GM23248 (cell line): Measurements from ENCODE around the gene AP3S2. TPM values are rescaled to one million over a fixed set of nuclear protein-coding genes. Genes with fewer than 3 reads are reported as not detected.
A peak's percentile ranks its signal among the peaks of the same experiment; 100 is the strongest.

ENCODE experiments used
- DNase-seq: peaks from one replicate; pipeline ENCODE4 v3.0.0-alpha.2; 2015
- H2AFZ ChIP-seq: fragments of 200-600 bp; sonication (generic); 2 replicates; pipeline ENCODE4 v1.6.1; 2016; ENCODE audit warnings: antibody characterized with exemption
- H3F3A ChIP-seq: fragments of 200-600 bp; sonication (generic); 2 replicates; pipeline ENCODE4 v1.6.1; 2016; ENCODE audit warnings: mild to moderate bottlenecking, antibody characterized with exemption, mixed run types; ENCODE audit not compliant: insufficient read depth
- H3K27ac ChIP-seq: fragments of 200-600 bp; sonication (generic); 2 replicates; pipeline ENCODE4 v1.5.1; 2016; ENCODE audit warnings: mild to moderate bottlenecking
- H3K27me3 ChIP-seq: fragments of 200-600 bp; sonication (generic); replicated peaks from 2 replicates; pipeline ENCODE4 v1.6.1; 2016; ENCODE audit warnings: mild to moderate bottlenecking; ENCODE audit not compliant: insufficient read depth
- H3K36me3 ChIP-seq: fragments of 200-600 bp; sonication (generic); 2 replicates; pipeline ENCODE4 v1.6.1; 2016; ENCODE audit warnings: low read depth, mild to moderate bottlenecking
- H3K4me1 ChIP-seq: fragments of 200-600 bp; sonication (generic); 2 replicates; pipeline ENCODE4 v1.6.1; 2016; ENCODE audit warnings: mild to moderate bottlenecking; ENCODE audit not compliant: insufficient read depth
- H3K4me2 ChIP-seq: fragments of 200-600 bp; sonication (generic); one replicate; pipeline ENCODE4 v1.6.1; 2016; ENCODE audit warnings: mild to moderate bottlenecking; ENCODE audit not compliant: unreplicated experiment
- H3K4me3 ChIP-seq: fragments of 200-600 bp; sonication (generic); 2 replicates; pipeline ENCODE4 v1.5.1; 2016; ENCODE audit warnings: mild to moderate bottlenecking
- H3K79me2 ChIP-seq: fragments of 200-600 bp; sonication (generic); 2 replicates; pipeline ENCODE4 v1.6.1; 2016; ENCODE audit warnings: mild to moderate bottlenecking; ENCODE audit not compliant: insufficient read depth
- H3K9ac ChIP-seq: fragments of 200-600 bp; sonication (generic); 2 replicates; pipeline ENCODE4 v1.6.1; 2016; ENCODE audit warnings: mild to moderate bottlenecking
- H3K9me2 ChIP-seq: fragments of 200-600 bp; sonication (generic); 2 replicates; pipeline ENCODE4 v1.6.1; 2016; ENCODE audit warnings: mixed run types, mild to moderate bottlenecking, moderate library complexity; ENCODE audit not compliant: insufficient read depth
- H3K9me3 ChIP-seq: fragments of 200-600 bp; sonication (generic); one replicate; pipeline ENCODE4 v1.6.1; 2017; ENCODE audit warnings: low read depth
- H4K20me1 ChIP-seq: fragments of 200-600 bp; sonication (generic); 2 replicates; pipeline ENCODE4 v1.6.0; 2016; ENCODE audit not compliant: insufficient read depth
- EZH2 ChIP-seq: fragments of 200-600 bp; sonication (generic); IDR thresholded peaks from 2 replicates; pipeline ENCODE4 v1.6.1; 2018; ENCODE audit warnings: antibody characterized with exemption, mild to moderate bottlenecking; ENCODE audit not compliant: insufficient read depth, poor library complexity, severe bottlenecking
- EZH2phosphoT487 ChIP-seq: fragments of 200-600 bp; sonication (generic); IDR thresholded peaks from 2 replicates; pipeline ENCODE4 v1.6.1; 2018; ENCODE audit warnings: antibody characterized with exemption, moderate library complexity, mild to moderate bottlenecking, low read depth; ENCODE audit not compliant: insufficient read depth
- WGBS, 2 experiments: methylation state at CpG; one replicate each; pipeline ENCODE4 v1.1.6; 2015 to 2017; ENCODE audit warnings: low lambda C conversion rate in 2 of 2, low coverage in 1 of 2; ENCODE audit errors: missing lambda C conversion rate in 2 of 2; 5-methylcytosine and 5-hydroxymethylcytosine counted together
- in situ Hi-C: fragments of 300-500 bp; cut with MboI; formaldehyde crosslinking; loops from 2 replicates; pipeline ENCODE4 v1.15.0; 2020
- polyA plus RNA-seq: library from polyadenylated mRNA; unstranded; fragments of >200 nt; fragmentation: Nextera tagmentation; extraction: Ambion mirVana; gene quantifications from 2 replicates; pipeline ENCODE4 v1.2.1, GENCODE V29; 2016
- total RNA-seq: library from RNA; depleted of rRNA; stranded (reverse); fragments of >200 nt; shearing (Covaris generic); gene quantifications from 2 replicates; pipeline ENCODE4 v1.2.3, GENCODE V29; 2014

The AP3S2 gene
- total and polyA plus RNA-seq, 2 experiments from 2014 or later, result 27.0 to 85.0 TPM

- Histone ChIP-seq H3K4me1 (peaks cover 4% of the 10 kb centered on the region; the same call in 1 of the 2 replicates), H3K4me2 (no peak overlapping the region), H3K27me3 (no peaks in the 10 kb centered on the region), H2AFZ (no peak overlapping the region), H3K36me3 (no peaks in the 10 kb centered on the region), H3K4me3 (no peak overlapping the region), H3K9me3 (no peaks in the 10 kb centered on the region), H4K20me1 (no peaks in the 10 kb centered on the region), H3K9me2 (no peaks in the 10 kb centered on the region), H3K79me2 (no peaks in the 10 kb centered on the region), H3K9ac (no peak overlapping the region), H3F3A (no peaks in the 10 kb centered on the region), H3K27ac (no peak overlapping the region)
- peak; percentile 22 for DNase-seq
- TF ChIP-seq EZH2phosphoT487 (no peak), EZH2 (no peak)
- 92 to 93% methylated on average over 7 of the region's 7 CpGs for WGBS, 2 experiments
- in situ Hi-C loops, result no loop called here
Measured at GRCh38 chr15:89907289-89907688, 13.5 kb upstream of the AP3S2 start.

- Histone ChIP-seq H3K79me2 (no peaks in the 10 kb centered on the region), H2AFZ (no peak overlapping the region), H3F3A (no peaks in the 10 kb centered on the region), H3K9ac (no peak overlapping the region), H3K4me1 (no peaks in the 10 kb centered on the region), H3K27ac (no peak overlapping the region), H4K20me1 (no peaks in the 10 kb centered on the region), H3K4me2 (no peak overlapping the region), H3K9me2 (no peaks in the 10 kb centered on the region), H3K9me3 (no peaks in the 10 kb centered on the region), H3K4me3 (no peak overlapping the region), H3K27me3 (no peaks in the 10 kb centered on the region), H3K36me3 (no peaks in the 10 kb centered on the region)
- 99 to 100% methylated on average over 5 of the region's 5 CpGs for WGBS, 2 experiments
- DNase-seq, result no peak
- in situ Hi-C loops, result no loop called here
- TF ChIP-seq EZH2 (no peak), EZH2phosphoT487 (no peak)
Measured at GRCh38 chr15:89905846-89906378, 12.1 kb upstream of the AP3S2 start.

- Histone ChIP-seq H3K4me2 (no peak overlapping the region), H3K79me2 (no peaks in the 10 kb centered on the region), H3F3A (no peaks in the 10 kb centered on the region), H3K4me1 (no peaks in the 10 kb centered on the region), H3K27me3 (no peaks in the 10 kb centered on the region), H3K36me3 (no peaks in the 10 kb centered on the region), H3K27ac (no peak overlapping the region), H4K20me1 (no peaks in the 10 kb centered on the region), H3K9me3 (no peaks in the 10 kb centered on the region), H3K9me2 (no peaks in the 10 kb centered on the region), H2AFZ (no peak overlapping the region), H3K4me3 (no peak overlapping the region), H3K9ac (no peak overlapping the region)
- DNase-seq, result no peak
- in situ Hi-C loops, result no loop called here
- TF ChIP-seq EZH2phosphoT487 (no peak), EZH2 (no peak)
- WGBS, 2 experiments, result 84 to 88% methylated on average over 5 of the region's 5 CpGs
Measured at GRCh38 chr15:89904519-89904918, 10.7 kb upstream of the AP3S2 start.

- no peaks in the 10 kb centered on the region for H3K9me2 ChIP-seq
- H3K79me2 ChIP-seq, result no peaks in the 10 kb centered on the region
- 96 to 98% methylated on average over 8 to 11 of the region's 11 CpGs for WGBS, 2 experiments
- H3K4me1 ChIP-seq, result no peaks in the 10 kb centered on the region
- H2AFZ ChIP-seq, result no peak overlapping the region
- no peak overlapping the region for H3K4me2 ChIP-seq
- H3K36me3 ChIP-seq, result no peaks in the 10 kb centered on the region
- H3K27me3 ChIP-seq, result no peaks in the 10 kb centered on the region
- no peak overlapping the region for H3K4me3 ChIP-seq
- no peaks in the 10 kb centered on the region for H3F3A ChIP-seq
- H3K9ac ChIP-seq, result no peak overlapping the region
- no peak for TF ChIP-seq EZH2phosphoT487
- TF ChIP-seq EZH2, result no peak
- in situ Hi-C loops, result no loop called here
- H3K27ac ChIP-seq, result no peak overlapping the region
- no peaks in the 10 kb centered on the region for H4K20me1 ChIP-seq
- no peak for DNase-seq
- no peaks in the 10 kb centered on the region for H3K9me3 ChIP-seq
Measured at GRCh38 chr15:89903858-89904130, 10.0 kb upstream of the AP3S2 start.
